NT2/D1 (cell line): Measurements from ENCODE around the gene TMEM125.

Experiments used
- DNase-seq: peaks from one replicate; pipeline ENCODE4 v3.0.0-alpha.2; 2011; ENCODE audit warnings: low read depth, low spot score
- H3K27me3 ChIP-seq: 2 replicates; pipeline ENCODE4 v1.6.0; 2011; ENCODE audit warnings: mild to moderate bottlenecking; ENCODE audit not compliant: insufficient read length, insufficient read depth
- H3K36me3 ChIP-seq: 2 replicates; pipeline ENCODE4 v1.6.1; 2011; ENCODE audit warnings: mild to moderate bottlenecking, low read length, mixed read lengths; ENCODE audit not compliant: insufficient read depth, insufficient read length
- H3K4me1 ChIP-seq: 2 replicates; pipeline ENCODE4 v1.5.1; 2011; ENCODE audit not compliant: insufficient read depth, insufficient read length
- H3K4me3 ChIP-seq: 2 replicates; pipeline ENCODE4 v1.5.1; 2011; ENCODE audit warnings: low read depth; ENCODE audit not compliant: insufficient read length
- H3K9ac ChIP-seq: 2 replicates; pipeline ENCODE4 v1.6.0; 2011; ENCODE audit warnings: low read depth; ENCODE audit not compliant: insufficient read length
- H3K9me3 ChIP-seq: 2 replicates; pipeline ENCODE4 v1.5.1; 2011; ENCODE audit warnings: mild to moderate bottlenecking, low read length; ENCODE audit not compliant: insufficient read depth
- SUZ12 ChIP-seq: IDR thresholded peaks from 2 replicates; pipeline ENCODE4 v1.6.1; 2011; ENCODE audit not compliant: insufficient read length, insufficient read depth; ENCODE audit errors: extremely low read depth
- YY1 ChIP-seq: IDR thresholded peaks from 2 replicates; pipeline ENCODE4 v1.6.1; 2011; ENCODE audit not compliant: insufficient read length, insufficient read depth
- ZNF274 ChIP-seq: IDR thresholded peaks from 2 replicates; pipeline ENCODE4 v1.6.1; 2011; ENCODE audit warnings: mild to moderate bottlenecking, low read depth, low read length

Gene TMEM125

DNA sequence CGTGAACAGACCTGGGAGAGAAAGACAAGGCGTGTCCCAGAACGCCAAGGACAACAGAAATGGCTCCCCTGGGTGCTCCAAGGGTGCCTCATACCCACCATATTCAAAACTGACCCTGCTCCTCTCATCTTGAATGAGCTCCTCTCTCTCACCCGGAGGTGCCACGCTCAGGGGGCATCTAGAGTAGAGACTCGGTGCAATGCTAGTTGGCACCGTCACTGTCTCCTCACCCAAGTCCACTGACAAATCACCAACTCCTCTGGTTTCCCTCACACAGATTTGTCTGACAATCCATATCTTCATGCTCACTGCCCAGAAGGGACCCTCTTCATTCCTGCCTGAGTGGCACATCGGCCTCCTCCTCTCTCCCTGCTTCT is 5.0 kb downstream of the TMEM125 start:
- Histone ChIP-seq H3K9me3 (no peaks in the 10 kb centered on the region), H3K36me3 (no peaks in the 10 kb centered on the region), H3K4me1 (peaks cover 8% of the 10 kb centered on the region), H3K27me3 (no peaks in the 10 kb centered on the region), H3K9ac (no peak overlapping the region), H3K4me3 (no peak overlapping the region)
- no peak for DNase-seq
- no peak for TF ChIP-seq SUZ12
- TF ChIP-seq ZNF274: no peak
- no peak for TF ChIP-seq YY1

DNA sequence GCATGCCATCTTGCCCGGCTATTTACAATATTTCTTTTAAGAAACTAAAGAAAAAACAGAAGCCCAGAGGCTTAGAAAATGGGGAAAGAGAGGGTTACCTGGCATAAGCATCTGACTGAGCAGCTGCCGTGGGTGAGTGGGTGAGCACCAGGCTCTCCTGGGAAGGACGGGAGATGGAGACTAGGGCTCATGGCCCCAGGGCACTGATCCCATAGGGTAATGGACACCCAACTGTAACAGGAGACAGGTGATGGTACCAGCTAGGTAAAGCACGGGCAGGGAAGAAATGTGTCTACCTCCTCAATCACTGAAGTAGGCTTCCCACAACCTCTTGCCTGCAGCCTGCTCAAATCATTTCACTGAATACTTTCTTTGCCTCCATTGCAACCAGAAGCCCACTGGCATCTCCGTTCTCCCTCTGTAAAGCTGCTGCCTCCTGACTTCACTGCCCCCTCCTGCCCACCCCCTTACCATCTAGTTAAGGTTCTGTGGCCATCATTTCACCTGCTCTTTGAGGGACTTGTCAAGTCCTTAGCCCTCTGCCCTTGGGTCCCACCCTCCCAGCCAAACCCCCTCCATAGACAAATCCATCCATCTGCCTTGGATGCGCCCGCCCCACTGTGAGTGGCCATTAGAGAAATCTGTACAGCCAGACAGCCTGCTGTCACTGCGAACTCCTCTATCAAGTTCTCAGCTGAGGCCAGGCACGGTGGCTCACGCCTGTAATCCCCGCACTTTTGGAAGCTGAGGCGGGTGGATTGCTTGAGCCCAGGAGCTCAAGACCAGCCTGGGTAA is 6.2 kb downstream of the TMEM125 start:
- DNase-seq: no peak

DNA sequence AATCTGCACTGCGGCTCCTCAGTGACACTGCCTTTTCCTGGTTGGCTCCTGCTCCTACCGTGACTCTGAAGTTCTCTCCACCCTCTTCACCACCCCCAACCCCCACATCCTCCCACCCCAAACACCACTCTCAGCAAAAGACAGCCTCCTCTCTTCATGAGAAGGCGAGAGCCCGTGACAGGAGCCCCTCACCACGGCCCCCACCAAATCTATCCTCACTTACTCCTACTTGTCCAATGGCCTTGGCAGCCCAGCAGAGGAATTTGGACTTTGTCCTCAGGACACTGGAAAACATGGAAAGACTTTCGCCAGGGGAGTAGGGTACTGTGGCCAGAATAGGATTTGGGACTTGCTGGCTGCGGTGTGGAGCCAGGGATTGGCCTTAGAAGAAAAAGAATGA is 6.9 kb downstream of the TMEM125 start:
- TF ChIP-seq SUZ12 (no peak), YY1 (no peak), ZNF274 (no peak)
- Histone ChIP-seq H3K9ac (no peak overlapping the region), H3K9me3 (no peaks in the 10 kb centered on the region), H3K27me3 (no peaks in the 10 kb centered on the region), H3K36me3 (no peaks in the 10 kb centered on the region), H3K4me1 (peaks cover 3% of the 10 kb centered on the region), H3K4me3 (no peak overlapping the region)
- no peak for DNase-seq

More for the DNA sequence above, 6.2 kb downstream of the TMEM125 start:
- Histone ChIP-seq H3K9me3 (no peaks in the 10 kb centered on the region), H3K9ac (no peak overlapping the region), H3K27me3 (no peaks in the 10 kb centered on the region), H3K4me3 (no peak overlapping the region), H3K36me3 (no peaks in the 10 kb centered on the region), H3K4me1 (peaks cover 6% of the 10 kb centered on the region)
- no peak for TF ChIP-seq SUZ12
- TF ChIP-seq ZNF274: no peak
- no peak for TF ChIP-seq YY1

DNA sequence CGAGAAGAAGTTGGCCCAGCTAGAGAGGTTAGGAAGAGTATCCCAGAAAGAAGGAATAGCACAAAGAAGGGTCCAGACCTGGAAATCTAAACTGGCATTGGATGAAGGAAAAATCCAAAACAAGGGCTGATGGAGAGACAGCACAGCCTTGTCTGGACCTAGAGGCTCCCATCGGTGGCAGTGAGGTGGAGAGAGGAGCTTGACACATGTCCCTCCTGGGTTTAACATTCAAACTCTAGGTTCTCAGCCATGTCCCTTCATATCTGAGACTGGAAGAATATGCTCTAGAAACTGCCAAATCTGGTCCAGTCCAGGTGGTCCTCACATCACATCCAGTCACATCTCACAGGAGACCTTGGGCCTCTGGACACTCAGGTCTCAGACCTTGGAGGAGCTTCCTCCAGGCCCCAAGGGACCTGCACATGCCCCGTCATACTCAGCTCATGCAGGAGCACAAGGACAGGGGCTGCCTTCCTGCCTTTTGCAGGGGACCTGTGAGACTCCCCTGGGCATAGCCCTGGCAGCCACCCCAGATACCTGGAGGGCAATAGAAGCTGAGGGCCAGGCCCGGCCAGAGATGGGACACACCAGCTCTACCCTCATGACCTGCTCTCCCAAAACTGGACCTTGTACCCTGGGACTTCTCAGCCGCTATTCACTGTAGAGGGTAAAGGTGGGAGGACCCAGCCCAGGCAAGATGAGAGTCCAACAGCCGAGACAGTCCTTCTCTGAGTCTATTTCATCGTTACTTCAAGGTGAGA is 7.5 kb downstream of the TMEM125 start:
- Histone ChIP-seq H3K36me3 (no peaks in the 10 kb centered on the region), H3K27me3 (no peaks in the 10 kb centered on the region), H3K4me3 (no peak overlapping the region), H3K4me1 (peaks cover 2% of the 10 kb centered on the region), H3K9ac (no peak overlapping the region), H3K9me3 (no peaks in the 10 kb centered on the region)
- no peak for DNase-seq
- TF ChIP-seq ZNF274 (no peak), SUZ12 (no peak), YY1 (no peak)

DNA sequence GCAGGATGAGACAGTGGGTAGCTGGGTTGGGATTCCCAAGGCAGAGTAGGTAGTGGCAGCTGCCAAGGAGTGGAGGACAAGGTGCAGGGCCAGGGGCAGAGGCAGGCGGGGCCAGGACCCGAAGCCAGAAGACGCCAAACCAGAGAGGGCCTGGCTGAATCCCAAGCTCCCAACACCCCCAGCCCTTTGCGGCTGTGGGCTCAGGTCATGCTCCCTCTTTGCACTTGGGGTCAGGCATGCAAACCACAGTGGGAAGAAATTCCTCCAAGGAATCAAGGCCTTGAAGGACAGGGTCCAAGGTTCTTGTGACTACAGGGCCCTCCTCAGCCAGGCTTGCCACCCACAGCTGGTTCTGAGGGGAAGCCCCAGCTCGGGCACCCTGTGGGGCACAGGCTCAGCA is 9.4 kb downstream of the TMEM125 start:
- H3K36me3 ChIP-seq: no peaks in the 10 kb centered on the region
- peaks cover 5% of the 10 kb centered on the region for H3K4me1 ChIP-seq
- no peak overlapping the region for H3K9ac ChIP-seq
- no peaks in the 10 kb centered on the region for H3K27me3 ChIP-seq
- no peaks in the 10 kb centered on the region for H3K9me3 ChIP-seq
- no peak for DNase-seq
- no peak overlapping the region for H3K4me3 ChIP-seq
- TF ChIP-seq SUZ12 (no peak), ZNF274 (no peak), YY1 (no peak)

DNA sequence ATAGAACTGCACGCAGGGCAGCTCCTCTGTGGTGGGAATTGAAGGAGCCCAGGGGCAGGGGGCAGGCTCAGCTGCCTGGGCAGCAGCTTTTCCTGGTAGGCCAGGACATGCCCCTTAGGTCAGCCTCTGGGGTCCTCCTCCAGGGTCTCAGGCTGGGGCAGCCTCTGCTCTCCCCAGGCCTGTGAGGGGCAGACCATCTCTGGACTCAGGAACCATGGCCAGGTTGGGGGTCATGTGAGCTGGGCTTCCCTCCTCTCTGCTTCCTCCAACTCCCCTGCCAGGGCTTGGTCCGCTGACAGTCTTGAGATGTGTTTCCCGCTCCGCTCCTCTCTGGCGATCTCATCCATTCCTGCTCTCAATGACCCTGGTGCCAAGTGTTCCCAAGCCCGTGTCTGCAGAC is 9.9 kb downstream of the TMEM125 start:
- peaks cover 6% of the 10 kb centered on the region for H3K4me1 ChIP-seq
- no peaks in the 10 kb centered on the region for H3K36me3 ChIP-seq
- no peak overlapping the region for H3K9ac ChIP-seq
- no peak overlapping the region for H3K4me3 ChIP-seq
- no peaks in the 10 kb centered on the region for H3K9me3 ChIP-seq
- H3K27me3 ChIP-seq: no peaks in the 10 kb centered on the region
- no peak for TF ChIP-seq SUZ12
- TF ChIP-seq YY1: no peak
- no peak for TF ChIP-seq ZNF274
- no peak for DNase-seq

DNA sequence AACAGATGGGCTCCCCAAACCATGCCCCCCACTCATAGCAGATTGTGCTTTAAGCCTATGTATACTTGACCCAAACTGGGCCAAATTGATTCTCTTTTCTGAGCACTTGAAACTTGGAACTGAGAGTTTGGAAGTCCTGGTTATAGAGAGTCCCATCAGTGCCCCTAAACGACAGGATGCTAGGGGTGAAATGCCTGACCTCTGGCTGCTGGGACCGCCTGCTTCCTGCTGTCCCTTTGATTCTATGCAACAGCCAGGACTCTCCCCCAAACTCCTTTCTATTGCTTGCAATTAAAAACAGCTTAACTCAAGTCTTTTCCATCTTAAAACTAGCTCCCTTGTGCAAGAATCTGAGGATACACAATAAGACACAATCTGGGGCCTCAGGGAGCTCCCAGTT is 10.9 kb downstream of the TMEM125 start:
- no peak for DNase-seq
- H3K4me1 ChIP-seq: peaks cover 9% of the 10 kb centered on the region
- TF ChIP-seq ZNF274 (no peak), SUZ12 (no peak), YY1 (no peak)
- H3K4me3 ChIP-seq: no peak overlapping the region
- no peaks in the 10 kb centered on the region for H3K36me3 ChIP-seq
- no peaks in the 10 kb centered on the region for H3K27me3 ChIP-seq
- no peaks in the 10 kb centered on the region for H3K9me3 ChIP-seq
- no peak overlapping the region for H3K9ac ChIP-seq
